Ishikawa (cell line): ENCODE measurements around the gene DIRAS3.
A peak's percentile ranks its signal among the peaks of the same experiment; 100 is the strongest.

Experiments
- CEBPB ChIP-seq: IDR thresholded peaks from 2 replicates; pipeline ENCODE4 v1.6.1; 2012
- CREB1 ChIP-seq: IDR thresholded peaks from 2 replicates; pipeline ENCODE4 v1.6.1; 2012; ENCODE audit warnings: low read depth
- EGR1 ChIP-seq: IDR thresholded peaks from 2 replicates; pipeline ENCODE4 v1.6.1; 2012
- EP300 ChIP-seq: IDR thresholded peaks from 2 replicates; pipeline ENCODE4 v1.6.1; 2012; ENCODE audit warnings: borderline replicate concordance
- FOXM1 ChIP-seq: IDR thresholded peaks from 2 replicates; pipeline ENCODE4 v1.6.1; 2012; ENCODE audit warnings: low read depth, borderline replicate concordance
- NFIC ChIP-seq: IDR thresholded peaks from 2 replicates; pipeline ENCODE4 v1.6.1; 2012
- RAD21 ChIP-seq: IDR thresholded peaks from 2 replicates; pipeline ENCODE4 v1.6.1; 2012; ENCODE audit warnings: low read depth
- TAF1 ChIP-seq: IDR thresholded peaks from 2 replicates; pipeline ENCODE4 v1.6.1; 2012; ENCODE audit warnings: low read depth, mild to moderate bottlenecking
- TCF12 ChIP-seq: IDR thresholded peaks from 2 replicates; pipeline ENCODE4 v1.6.1; 2012; ENCODE audit warnings: low read depth
- TEAD4 ChIP-seq: IDR thresholded peaks from 2 replicates; pipeline ENCODE4 v1.6.1; 2012
- YY1 ChIP-seq: IDR thresholded peaks from 2 replicates; pipeline ENCODE4 v1.6.1; 2012; ENCODE audit warnings: low read depth
- ZBTB7A ChIP-seq: IDR thresholded peaks from 2 replicates; pipeline ENCODE4 v1.6.1; 2012; ENCODE audit warnings: low read depth
- TF ChIP-seq, protein P1 (sequence below): IDR thresholded peaks from 2 replicates; pipeline ENCODE4 v1.6.1; 2012
- TF ChIP-seq, protein P2 (sequence below): IDR thresholded peaks from 2 replicates; pipeline ENCODE4 v1.6.1; 2012; ENCODE audit warnings: low read depth, mild to moderate bottlenecking
- TF ChIP-seq, protein P3 (sequence below): IDR thresholded peaks from 2 replicates; pipeline ENCODE4 v1.6.1; 2012

DIRAS3 gene

DNA sequence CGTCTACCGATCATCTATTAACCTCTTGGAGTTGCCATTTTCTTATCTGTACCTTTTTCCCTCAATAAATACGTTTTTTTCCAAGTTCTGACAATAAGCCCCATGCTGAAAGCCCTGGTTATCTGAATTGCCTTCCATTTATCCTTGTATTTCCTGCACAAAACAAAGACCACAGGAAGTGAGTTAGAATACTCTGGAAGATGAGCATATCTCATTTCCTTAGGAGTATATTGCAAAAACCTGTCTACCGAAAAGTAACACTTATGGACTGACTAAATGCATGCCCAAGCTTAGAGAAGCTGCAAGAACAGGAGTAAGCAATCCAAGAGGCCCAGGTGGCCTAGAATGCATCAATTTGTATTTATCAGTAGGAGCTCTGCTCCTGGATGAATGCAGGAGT, 39.9 kb downstream of the DIRAS3 start:
- TF ChIP-seq CEBPB (no peak), CREB1 (no peak), TAF1 (no peak), NFIC (no peak), RAD21 (no peak), FOXM1 (no peak), EGR1 (no peak), EP300 (no peak), TCF12 (no peak), YY1 (no peak), ZBTB7A (no peak)
- TF ChIP-seq, protein P1, sequence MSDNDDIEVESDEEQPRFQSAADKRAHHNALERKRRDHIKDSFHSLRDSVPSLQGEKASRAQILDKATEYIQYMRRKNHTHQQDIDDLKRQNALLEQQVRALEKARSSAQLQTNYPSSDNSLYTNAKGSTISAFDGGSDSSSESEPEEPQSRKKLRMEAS: no peak
- TF ChIP-seq, protein P2, sequence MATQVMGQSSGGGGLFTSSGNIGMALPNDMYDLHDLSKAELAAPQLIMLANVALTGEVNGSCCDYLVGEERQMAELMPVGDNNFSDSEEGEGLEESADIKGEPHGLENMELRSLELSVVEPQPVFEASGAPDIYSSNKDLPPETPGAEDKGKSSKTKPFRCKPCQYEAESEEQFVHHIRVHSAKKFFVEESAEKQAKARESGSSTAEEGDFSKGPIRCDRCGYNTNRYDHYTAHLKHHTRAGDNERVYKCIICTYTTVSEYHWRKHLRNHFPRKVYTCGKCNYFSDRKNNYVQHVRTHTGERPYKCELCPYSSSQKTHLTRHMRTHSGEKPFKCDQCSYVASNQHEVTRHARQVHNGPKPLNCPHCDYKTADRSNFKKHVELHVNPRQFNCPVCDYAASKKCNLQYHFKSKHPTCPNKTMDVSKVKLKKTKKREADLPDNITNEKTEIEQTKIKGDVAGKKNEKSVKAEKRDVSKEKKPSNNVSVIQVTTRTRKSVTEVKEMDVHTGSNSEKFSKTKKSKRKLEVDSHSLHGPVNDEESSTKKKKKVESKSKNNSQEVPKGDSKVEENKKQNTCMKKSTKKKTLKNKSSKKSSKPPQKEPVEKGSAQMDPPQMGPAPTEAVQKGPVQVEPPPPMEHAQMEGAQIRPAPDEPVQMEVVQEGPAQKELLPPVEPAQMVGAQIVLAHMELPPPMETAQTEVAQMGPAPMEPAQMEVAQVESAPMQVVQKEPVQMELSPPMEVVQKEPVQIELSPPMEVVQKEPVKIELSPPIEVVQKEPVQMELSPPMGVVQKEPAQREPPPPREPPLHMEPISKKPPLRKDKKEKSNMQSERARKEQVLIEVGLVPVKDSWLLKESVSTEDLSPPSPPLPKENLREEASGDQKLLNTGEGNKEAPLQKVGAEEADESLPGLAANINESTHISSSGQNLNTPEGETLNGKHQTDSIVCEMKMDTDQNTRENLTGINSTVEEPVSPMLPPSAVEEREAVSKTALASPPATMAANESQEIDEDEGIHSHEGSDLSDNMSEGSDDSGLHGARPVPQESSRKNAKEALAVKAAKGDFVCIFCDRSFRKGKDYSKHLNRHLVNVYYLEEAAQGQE: no peak
- TF ChIP-seq, protein P3, sequence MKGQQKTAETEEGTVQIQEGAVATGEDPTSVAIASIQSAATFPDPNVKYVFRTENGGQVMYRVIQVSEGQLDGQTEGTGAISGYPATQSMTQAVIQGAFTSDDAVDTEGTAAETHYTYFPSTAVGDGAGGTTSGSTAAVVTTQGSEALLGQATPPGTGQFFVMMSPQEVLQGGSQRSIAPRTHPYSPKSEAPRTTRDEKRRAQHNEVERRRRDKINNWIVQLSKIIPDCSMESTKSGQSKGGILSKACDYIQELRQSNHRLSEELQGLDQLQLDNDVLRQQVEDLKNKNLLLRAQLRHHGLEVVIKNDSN: no peak

DNA sequence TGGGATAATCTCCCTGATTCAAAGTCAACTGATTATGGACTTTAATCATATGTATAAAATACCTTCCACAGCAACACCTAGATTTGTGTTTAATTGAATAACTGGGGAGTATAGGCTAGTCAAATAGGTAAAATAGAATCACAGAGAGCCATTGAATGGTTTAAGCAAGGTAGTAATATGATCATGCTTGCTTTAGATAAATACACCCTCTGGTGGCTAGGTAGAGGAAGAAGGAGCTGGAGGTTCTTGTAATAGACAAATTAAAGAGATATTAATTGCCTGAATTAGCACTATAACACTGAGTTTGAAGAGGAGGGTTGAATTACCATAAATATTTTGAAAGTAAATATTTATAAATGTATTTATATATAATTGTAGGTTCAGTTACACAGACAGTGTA, 40.3 kb downstream of the DIRAS3 start:
- TF ChIP-seq RAD21 (peak; percentile 58), CEBPB (no peak), ZBTB7A (no peak)

DNA sequence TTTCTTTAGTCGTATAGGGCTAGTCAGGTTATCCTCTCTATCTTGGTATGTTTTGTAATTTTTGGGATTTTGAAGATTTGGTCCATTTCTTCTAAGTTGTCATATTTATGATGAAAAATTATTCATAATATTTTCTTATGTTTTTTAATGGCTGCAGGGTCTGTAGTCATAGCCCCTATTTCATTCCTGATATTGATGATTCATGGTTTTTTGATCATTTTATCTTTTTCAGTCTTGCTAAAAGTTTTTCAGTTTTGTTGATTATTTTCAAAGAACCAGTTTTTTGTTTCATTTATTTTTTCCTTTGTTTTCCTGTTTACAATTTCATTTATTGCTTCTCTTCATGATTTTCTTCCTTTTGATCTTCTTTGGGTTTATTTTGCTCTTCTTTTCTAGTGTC, 50.2 kb downstream of the DIRAS3 start:
- no peak for TF ChIP-seq CEBPB
- TF ChIP-seq CREB1: no peak
- no peak for TF ChIP-seq NFIC
- TF ChIP-seq EGR1: no peak
- no peak for TF ChIP-seq TEAD4
- TF ChIP-seq TAF1: no peak
- no peak for TF ChIP-seq FOXM1
- no peak for TF ChIP-seq EP300
- TF ChIP-seq YY1: no peak
- TF ChIP-seq, protein P1: no peak
- TF ChIP-seq, protein P2: no peak
- no peak for TF ChIP-seq TCF12
- no peak for TF ChIP-seq ZBTB7A
- TF ChIP-seq, protein P3: no peak

DNA sequence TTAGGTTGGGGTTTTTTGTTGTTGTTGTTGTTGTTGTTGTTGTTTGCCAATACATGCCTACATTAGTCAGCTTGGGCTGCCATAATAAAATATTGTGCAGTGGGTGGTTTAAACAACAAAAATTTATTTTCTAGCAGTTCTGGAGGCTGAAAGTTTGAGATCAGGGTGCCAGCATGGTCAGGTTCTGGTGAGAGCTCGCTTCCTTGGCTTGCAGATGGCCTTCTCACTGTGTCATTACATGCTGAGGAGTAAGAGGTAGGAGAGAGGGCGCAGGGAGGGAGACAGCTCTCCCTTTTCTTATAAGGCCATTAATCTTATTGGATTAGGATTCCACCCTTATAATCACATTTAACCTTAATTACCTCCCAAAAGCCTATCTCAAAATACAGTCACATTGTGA, 52.7 kb downstream of the DIRAS3 start:
- no peak for TF ChIP-seq CREB1
- TF ChIP-seq TCF12: no peak
- TF ChIP-seq EP300: no peak
- TF ChIP-seq FOXM1: no peak
- TF ChIP-seq, protein P2: no peak
- TF ChIP-seq NFIC: no peak
- TF ChIP-seq RAD21: no peak
- no peak for TF ChIP-seq CEBPB
- TF ChIP-seq, protein P3: no peak
- TF ChIP-seq, protein P1: no peak
- no peak for TF ChIP-seq TEAD4
- no peak for TF ChIP-seq YY1
- no peak for TF ChIP-seq EGR1
- TF ChIP-seq ZBTB7A: no peak
- no peak for TF ChIP-seq TAF1
